ENCODE results near the gene TMEM51. TPM values are rescaled to one million over a fixed set of nuclear protein-coding genes. Genes with fewer than 3 reads are reported as not detected.
"Not testable (repeated sequence)": the region's sequence is repeated elsewhere in the genome, so short reads cannot be mapped to it uniquely, and the experiment has no call there.

TMEM51 gene
- polyA plus RNA-seq, 4 donors = 20.0 to 23.2 (median 20.9) TPM

- DNase-seq (ENCODE audit: low read depth in 4 of 4, low spot score in 3 of 4) = not testable (repeated sequence)
Observed at GRCh38 chr1:15175324-15176094, 22.0 kb downstream of the TMEM51 start.

GRCh38 chr1:15176120-15176519 lies 22.6 kb downstream of the TMEM51 start:
- no peak for DNase-seq (ENCODE audit: low read depth in 4 of 4, low spot score in 3 of 4)

DNA sequence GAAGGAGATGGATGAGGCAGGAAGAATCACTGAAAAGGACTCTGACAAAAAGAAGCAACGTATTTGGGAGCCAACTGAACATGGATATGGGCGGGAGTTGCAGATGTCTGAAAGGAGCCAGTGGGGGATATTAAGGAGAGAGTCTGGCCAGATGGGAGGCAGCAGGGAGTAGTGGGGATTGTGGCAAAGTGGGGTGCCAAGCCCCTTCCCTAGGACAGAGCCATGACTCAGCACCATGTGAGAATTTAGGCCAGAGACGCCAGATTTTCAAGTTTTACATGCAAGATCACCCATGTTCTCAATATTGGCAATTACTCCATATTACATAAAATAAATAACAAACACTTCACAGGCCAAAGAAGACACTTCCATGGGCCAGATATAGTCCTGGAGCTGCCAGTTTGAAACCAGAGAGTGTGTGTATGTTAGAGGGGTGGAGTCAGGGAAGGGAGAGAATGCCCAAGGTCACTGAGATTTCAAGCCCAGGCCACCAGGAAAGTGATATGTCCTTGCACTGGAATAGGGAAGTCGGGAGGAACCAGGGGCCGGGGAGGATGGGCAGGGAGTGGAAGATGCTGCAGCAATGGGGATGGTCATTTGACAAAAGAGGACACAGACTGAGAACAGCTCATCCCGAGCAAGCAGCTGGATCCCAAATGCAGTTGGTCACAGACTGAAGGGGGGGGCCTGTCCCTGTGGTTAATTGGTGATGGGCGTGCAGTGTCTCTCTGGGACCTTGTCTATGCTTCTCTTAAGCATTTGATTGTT lies 23.5 kb downstream of the TMEM51 start:
- DNase-seq (ENCODE audit: low read depth in 4 of 4, low spot score in 3 of 4) = no peak

DNA sequence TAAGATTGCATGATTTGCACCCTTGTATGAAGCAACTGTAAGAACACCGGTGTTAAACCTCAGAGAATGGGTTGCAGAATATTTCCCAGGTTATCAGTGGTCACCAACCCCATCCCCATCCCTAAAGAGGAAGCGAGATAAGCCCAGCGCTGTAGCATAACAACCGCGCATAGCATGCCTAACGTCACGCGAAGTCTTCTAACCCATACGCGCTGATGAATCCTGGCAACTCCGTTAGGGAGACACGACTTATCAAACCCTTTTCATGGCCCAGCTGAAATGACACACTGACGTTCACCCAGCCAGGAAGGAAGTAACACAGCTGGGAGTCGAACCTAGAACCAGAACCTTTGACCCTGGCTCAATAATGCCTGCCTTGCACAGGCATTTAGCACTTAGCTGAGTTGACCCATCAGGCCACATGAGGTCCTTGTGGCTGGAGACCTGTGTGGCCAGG lies 24.2 kb downstream of the TMEM51 start:
- DNase-seq (ENCODE audit: low read depth in 4 of 4, low spot score in 3 of 4) = no peak

GRCh38 chr1:15178571-15179484 lies 25.3 kb downstream of the TMEM51 start:
- DNase-seq (ENCODE audit: low read depth in 4 of 4, low spot score in 3 of 4) = no peak

DNA sequence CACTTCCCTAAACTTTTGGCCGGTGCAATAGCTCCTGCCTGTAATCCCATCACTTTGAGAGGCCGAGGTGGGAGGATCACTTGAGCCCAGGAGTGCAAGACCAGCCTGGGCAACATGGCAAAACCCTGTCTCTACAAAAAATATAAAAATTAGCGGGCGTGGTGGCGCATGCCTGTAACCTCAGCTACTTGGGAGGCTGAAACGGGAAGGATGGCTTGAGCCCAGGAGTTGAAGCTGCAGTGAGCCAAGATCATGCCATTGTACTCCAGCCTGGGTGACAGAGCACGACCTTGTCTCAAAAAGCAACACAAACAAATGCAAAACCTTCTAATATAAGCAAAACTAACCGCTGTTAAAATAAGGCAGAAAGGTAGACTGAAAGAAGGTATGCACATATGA lies 25.9 kb downstream of the TMEM51 start:
- DNase-seq (ENCODE audit: low read depth in 4 of 4, low spot score in 3 of 4) = no peak

- DNase-seq (ENCODE audit: low read depth in 4 of 4, low spot score in 3 of 4) = no peak
Observed at GRCh38 chr1:15180189-15180588, 26.6 kb downstream of the TMEM51 start.

- no peak for DNase-seq (ENCODE audit: low read depth in 4 of 4, low spot score in 3 of 4)
Observed at GRCh38 chr1:15180945-15181523, 27.5 kb downstream of the TMEM51 start.

- DNase-seq (ENCODE audit: low read depth in 4 of 4, low spot score in 3 of 4) = no peak
Observed at GRCh38 chr1:15181564-15181963, 28.0 kb downstream of the TMEM51 start.

DNA sequence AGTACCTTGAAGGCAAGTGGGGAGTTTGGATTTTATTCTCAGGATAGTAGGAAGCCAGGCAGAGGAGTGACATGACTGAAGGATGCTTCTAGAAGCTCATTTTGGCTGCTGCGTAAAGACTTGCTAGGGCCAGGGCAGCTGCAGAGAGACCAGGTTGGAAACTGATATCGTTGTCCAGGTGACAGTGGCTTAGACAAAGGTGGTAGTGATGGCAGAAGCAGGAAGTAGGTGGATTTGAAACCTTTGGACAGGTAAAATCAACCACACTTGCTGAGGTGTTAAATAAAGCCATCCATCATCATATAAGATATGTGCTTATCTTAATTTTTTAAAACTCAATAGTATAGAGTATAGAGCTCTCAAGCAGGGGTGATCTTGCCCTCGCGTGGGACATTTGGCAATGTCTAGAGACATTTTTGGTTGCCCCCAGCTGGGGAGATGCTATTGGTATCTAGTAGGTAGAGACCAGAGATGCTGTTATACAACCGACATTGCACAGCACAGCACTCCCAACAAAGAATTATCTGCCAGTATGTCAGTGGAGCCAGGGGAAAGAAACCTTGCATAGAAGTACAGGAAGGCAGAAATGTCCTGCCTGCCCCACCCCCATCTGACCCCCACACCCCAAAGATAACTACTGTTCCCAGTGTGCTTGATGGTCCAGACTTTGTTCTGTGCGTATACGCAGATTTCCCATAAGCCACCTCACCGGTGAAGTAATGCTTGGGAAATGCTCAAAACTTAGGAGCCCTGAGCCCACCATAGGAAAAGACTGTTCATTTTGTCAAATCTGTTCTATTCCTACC lies 31.1 kb downstream of the TMEM51 start:
- no peak for DNase-seq (ENCODE audit: low read depth in 4 of 4, low spot score in 3 of 4)

DNA sequence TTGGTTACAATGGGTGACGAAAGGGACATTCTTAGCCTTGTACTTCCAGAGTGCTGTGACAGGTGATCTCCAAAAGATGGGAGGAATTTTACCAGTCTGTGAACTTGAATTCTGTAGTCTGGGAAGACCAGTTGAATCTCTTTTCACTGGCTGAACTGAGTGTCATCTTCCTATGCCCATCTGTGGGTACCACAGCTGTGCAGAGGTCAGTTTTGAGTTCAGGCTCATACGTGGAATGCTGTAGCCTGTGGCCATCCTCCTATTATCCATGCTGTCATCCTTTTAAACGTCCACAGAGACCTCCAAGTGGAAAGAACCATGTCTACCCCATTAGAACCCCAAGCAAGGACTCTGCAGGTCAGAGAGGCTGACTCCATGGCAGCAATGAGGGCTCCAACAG lies 32.1 kb downstream of the TMEM51 start:
- no peak for DNase-seq (ENCODE audit: low read depth in 4 of 4, low spot score in 3 of 4)

DNA sequence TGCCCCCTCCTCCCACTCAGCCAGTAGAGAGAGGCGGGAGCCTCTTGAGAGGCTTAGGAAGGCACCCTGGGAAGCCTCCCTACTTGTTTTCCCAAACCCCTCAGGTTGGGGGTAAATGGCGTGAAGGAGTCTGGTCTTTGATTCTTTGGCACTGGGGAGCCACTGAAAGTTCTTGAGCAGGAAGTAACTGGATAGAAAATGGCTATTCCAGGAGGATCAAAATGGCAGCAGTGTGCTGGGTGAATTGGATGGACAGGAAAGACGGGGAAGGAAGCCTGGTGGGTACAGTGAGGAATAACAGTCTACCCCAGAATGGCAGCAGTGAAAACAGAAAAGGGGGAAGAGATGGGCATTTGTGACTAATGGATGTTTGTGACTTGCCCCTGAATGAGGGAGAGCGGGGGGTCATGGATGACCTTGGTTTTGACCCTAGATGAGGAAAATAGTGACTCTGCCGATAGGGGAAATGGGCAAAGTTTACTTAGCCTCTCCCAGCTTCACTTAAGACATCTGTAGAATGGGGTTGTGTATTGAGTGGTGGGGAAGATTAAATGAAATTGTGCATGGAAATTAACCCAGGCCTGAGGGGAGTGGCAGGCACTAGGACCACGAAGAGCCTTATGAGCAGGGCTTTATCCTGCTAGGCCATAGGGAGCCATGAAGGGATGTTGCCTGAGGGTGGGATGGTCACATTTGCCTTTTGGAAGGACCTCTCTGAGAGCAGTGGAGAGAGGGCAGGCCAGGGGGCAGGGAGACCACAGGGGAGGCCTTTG lies 32.7 kb downstream of the TMEM51 start:
- DNase-seq (ENCODE audit: low read depth in 4 of 4, low spot score in 3 of 4) = no peak

GRCh38 chr1:15186846-15187151 lies 33.3 kb downstream of the TMEM51 start:
- DNase-seq (ENCODE audit: low read depth in 4 of 4, low spot score in 3 of 4) = no peak

- DNase-seq (ENCODE audit: low read depth in 4 of 4, low spot score in 3 of 4) = no peak
Observed at GRCh38 chr1:15187175-15188129, 33.9 kb downstream of the TMEM51 start.

DNA sequence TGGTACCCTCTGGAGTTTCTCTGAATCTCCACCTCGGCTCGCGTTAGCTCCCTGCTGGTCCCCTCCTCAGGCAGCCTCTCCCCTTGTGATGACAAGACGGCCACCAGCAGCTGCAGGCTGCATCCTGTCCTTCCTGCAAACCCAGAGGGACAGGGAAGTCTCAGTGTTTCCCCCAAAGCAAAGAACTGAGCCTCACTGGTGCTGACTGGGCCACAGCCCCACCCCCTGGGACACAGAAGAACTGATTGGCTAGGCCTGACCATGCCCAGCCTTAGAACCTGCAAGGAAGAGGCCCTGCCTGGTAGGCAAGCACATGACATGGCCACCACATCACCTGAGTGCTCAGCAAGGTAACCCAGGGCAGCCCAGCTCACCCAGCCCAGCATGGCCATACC lies 34.6 kb downstream of the TMEM51 start:
- no peak for DNase-seq (ENCODE audit: low read depth in 4 of 4, low spot score in 3 of 4)

DNA sequence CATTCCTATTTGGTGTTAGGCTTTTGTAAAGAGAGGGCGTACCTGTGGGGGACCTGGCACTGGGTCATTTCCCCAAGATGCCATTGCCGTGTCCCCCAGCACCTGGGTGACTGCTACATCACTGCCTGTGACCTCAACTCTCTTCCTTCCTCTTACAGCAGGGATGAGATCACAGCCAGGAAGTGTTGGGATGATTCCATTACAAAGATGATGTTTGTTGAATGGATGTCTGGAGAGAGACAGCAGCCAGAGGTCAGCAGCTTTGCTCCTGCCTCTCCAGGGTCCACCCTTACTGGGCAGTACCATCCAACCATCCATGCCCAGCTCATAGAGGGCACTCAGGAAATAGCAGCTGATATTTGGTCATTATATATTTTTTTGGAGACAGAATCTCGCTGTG lies 35.1 kb downstream of the TMEM51 start:
- no peak for DNase-seq (ENCODE audit: low read depth in 4 of 4, low spot score in 3 of 4)

DNA sequence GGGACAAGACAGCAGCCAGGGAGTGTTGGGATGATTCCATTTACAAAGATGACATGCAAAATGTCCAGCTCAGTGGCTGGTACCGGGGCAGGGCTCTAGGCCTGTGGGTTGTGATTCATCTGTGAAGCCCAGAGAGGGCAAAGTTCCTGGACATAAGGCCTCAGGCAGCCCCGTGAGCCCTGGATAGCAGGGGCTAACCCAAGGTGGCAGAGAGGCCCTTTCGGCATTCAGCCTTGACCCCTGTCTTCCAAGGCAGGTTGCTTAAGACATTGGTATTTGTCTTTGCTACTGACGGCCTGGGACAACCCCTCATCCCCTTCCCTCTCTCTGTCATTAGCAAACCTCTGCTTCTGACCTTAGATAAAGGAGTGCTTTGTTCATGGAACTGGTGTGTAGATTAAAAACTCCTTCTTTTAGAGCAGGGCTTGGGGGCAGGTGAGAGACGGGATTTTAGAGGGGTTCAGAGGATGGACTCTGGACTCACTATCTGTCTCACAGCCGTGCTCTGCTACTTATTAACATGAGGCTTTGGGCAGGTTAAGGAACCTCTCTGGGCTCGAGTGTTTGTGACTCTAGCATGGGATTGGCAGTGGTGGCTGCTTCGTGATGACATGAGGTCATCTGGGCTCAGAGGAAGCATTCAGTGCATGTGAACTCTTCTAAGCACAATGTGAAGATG lies 36.3 kb downstream of the TMEM51 start:
- DNase-seq (ENCODE audit: low read depth in 4 of 4, low spot score in 3 of 4) = no peak

DNA sequence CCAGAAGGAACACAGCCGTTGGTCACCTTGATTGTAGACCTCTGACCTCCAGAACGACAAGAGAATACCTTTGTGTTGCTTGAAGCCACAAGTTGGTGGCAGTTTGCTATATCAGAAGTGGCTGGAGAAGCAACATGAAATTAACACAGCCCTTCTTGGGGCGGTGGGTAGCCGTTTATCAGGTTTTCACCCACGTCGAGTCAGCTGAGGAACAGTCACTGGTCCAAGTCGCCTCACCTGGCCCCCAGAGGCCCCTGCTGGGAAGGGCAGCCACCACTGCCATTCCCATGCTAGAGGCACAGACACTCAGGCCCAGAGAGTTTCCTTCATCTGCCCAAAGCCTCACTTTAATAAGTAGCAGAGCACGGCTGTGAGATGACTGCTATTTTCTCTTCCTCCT lies 37.7 kb downstream of the TMEM51 start:
- DNase-seq (ENCODE audit: low read depth in 4 of 4, low spot score in 3 of 4) = no peak
